Small intestine (tissue), 7 donors: Measurements from ENCODE around the gene POLDIP3. TPM values are rescaled to one million over a fixed set of nuclear protein-coding genes. Genes with fewer than 3 reads are reported as not detected.

Experiments used
- DNase-seq, 2 donors: peaks; one replicate each; pipeline versions ENCODE4 v3.0.0 to v3.0.0-alpha.2; 2013
- FAIRE-seq: peaks from 2 replicates; lab custom pipeline; 2012; peaks lifted over from hg19 to GRCh38; lab: Jason Lieb, UNC
- H3K27ac ChIP-seq, 3 donors: one replicate each; pipeline ENCODE4 v1.5.1; 2013; ENCODE audit warnings: low read length in 2 of 3, mild to moderate bottlenecking in 2 of 3, control low read depth in 1 of 3, inconsistent platforms in 1 of 3, low read depth in 1 of 3, moderate library complexity in 1 of 3
- H3K27me3 ChIP-seq, 3 donors: one replicate each; pipeline ENCODE4 v1.6.1; 2013; ENCODE audit warnings: low read length in 3 of 3, inconsistent platforms in 1 of 3; ENCODE audit not compliant: control insufficient read depth in 3 of 3, insufficient read depth in 3 of 3
- H3K36me3 ChIP-seq, 3 donors: one replicate each; pipeline ENCODE4 v1.6.1; 2013; ENCODE audit warnings: low read length in 3 of 3, inconsistent platforms in 1 of 3, low read depth in 1 of 3, mild to moderate bottlenecking in 1 of 3, moderate library complexity in 1 of 3; ENCODE audit not compliant: control insufficient read depth in 3 of 3, insufficient read depth in 2 of 3
- H3K4me1 ChIP-seq, 3 donors: one replicate each; pipeline ENCODE4 v1.6.1; 2013; ENCODE audit warnings: low read length in 2 of 3, inconsistent platforms in 1 of 3, low read depth in 1 of 3, mild to moderate bottlenecking in 1 of 3, moderate library complexity in 1 of 3; ENCODE audit not compliant: control insufficient read depth in 3 of 3, insufficient read depth in 2 of 3
- H3K4me3 ChIP-seq, 3 donors: one replicate each; pipeline ENCODE4 v1.5.1; 2013; ENCODE audit warnings: low read length in 3 of 3, control low read depth in 1 of 3, inconsistent platforms in 1 of 3, low read depth in 1 of 3, mild to moderate bottlenecking in 1 of 3, moderate library complexity in 1 of 3
- H3K9me3 ChIP-seq, 2 donors: one replicate each; pipeline ENCODE4 v1.6.1; 2013; ENCODE audit warnings: low read depth in 1 of 2, low read length in 1 of 2; ENCODE audit not compliant: control insufficient read depth in 2 of 2, insufficient read depth in 1 of 2
- WGBS, 3 donors: extraction: QIAGEN DNeasy Blood & Tissue Kit; methylation state at CpG; one replicate each; pipeline ENCODE4 v1.1.7; 2013; 5-methylcytosine and 5-hydroxymethylcytosine counted together
- polyA plus RNA-seq, 4 donors: library from polyadenylated mRNA; stranded (reverse) in 3 of 4; unstranded in 1 of 4; fragments of 200-250 nt in 3 of 4; fragments of 120-200 nt in 1 of 4; gene quantifications; one replicate each; pipeline versions ENCODE4 v1.2.1 to v1.2.3, GENCODE V29; 2013
- donor health status: healthy with polysubstance abuse.
- donor health status: control.
- donor health status: control.
- donor health status: Bipolar disorder and iron deficiency.
- donor health status: healthy.

Gene POLDIP3
- polyA plus RNA-seq, 4 donors = 23.5 to 58.6 (median 32.4) TPM

- 87 to 94% (median 94%) methylated on average over 11 of the region's 11 CpGs for WGBS, 3 donors
- Histone ChIP-seq H3K27me3 (no peaks in the 10 kb centered on the region), H3K4me3 (no peak overlapping the region), H3K9me3 (no peaks in the 10 kb centered on the region), H3K4me1 (no peaks in the 10 kb centered on the region), H3K36me3 (peaks cover 14 to 93% (median 46%) of the 10 kb centered on the region in 3 donors), H3K27ac (no peak overlapping the region)
- DNase-seq (no peak), FAIRE-seq (no peak)
These were observed 17.7 kb downstream of the POLDIP3 start for GRCh38 chr22:42596863-42597530.

GRCh38 chr22:42596336-42596735 is 18.3 kb downstream of the POLDIP3 start:
- Histone ChIP-seq H3K4me1 (no peaks in the 10 kb centered on the region), H3K27me3 (no peaks in the 10 kb centered on the region), H3K36me3 (peaks cover 17 to 92% (median 47%) of the 10 kb centered on the region in 3 donors), H3K27ac (no peak overlapping the region), H3K9me3 (no peaks in the 10 kb centered on the region), H3K4me3 (no peak overlapping the region)
- WGBS, 3 donors = 72 to 89% (median 84%) methylated on average over 5 of the region's 5 CpGs
- DNase-seq (no peak), FAIRE-seq (no peak)

- DNase-seq (no peak), FAIRE-seq (no peak)
- Histone ChIP-seq H3K27me3 (no peaks in the 10 kb centered on the region), H3K4me1 (no peaks in the 10 kb centered on the region), H3K9me3 (no peaks in the 10 kb centered on the region), H3K27ac (no peak overlapping the region), H3K36me3 (peaks cover 17 to 89% (median 47%) of the 10 kb centered on the region in 3 donors), H3K4me3 (no peak overlapping the region)
- WGBS, 3 donors = 68 to 82% (median 78%) methylated on average over 3 of the region's 3 CpGs
These were observed 19.2 kb downstream of the POLDIP3 start for GRCh38 chr22:42595434-42595833.

- H3K9me3 ChIP-seq = no peaks in the 10 kb centered on the region
- H3K27me3 ChIP-seq = no peaks in the 10 kb centered on the region
- no peak overlapping the region for H3K4me3 ChIP-seq
- H3K27ac ChIP-seq = no peak overlapping the region
- H3K4me1 ChIP-seq = no peaks in the 10 kb centered on the region
- H3K36me3 ChIP-seq = peaks cover 7 to 79% (median 38%) of the 10 kb centered on the region in 3 donors
- 97 to 98% (median 97%) methylated on average over 12 of the region's 12 CpGs for WGBS, 3 donors
- no peak for FAIRE-seq
- no peak for DNase-seq
These were observed 22.7 kb downstream of the POLDIP3 start for GRCh38 chr22:42591987-42592386.

GRCh38 chr22:42587588-42588175 is 27.0 kb downstream of the POLDIP3 start:
- Histone ChIP-seq H3K9me3 (no peaks in the 10 kb centered on the region), H3K27me3 (no peaks in the 10 kb centered on the region), H3K4me1 (no peaks in the 10 kb centered on the region), H3K4me3 (no peak overlapping the region), H3K36me3 (peaks cover 13 to 80% (median 18%) of the 10 kb centered on the region in 3 donors), H3K27ac (no peak overlapping the region)
- 81 to 88% (median 87%) methylated on average over 5 of the region's 5 CpGs for WGBS, 3 donors
- no peak for FAIRE-seq
- DNase-seq = no peak

- Histone ChIP-seq H3K4me3 (no peak overlapping the region), H3K27me3 (no peaks in the 10 kb centered on the region), H3K27ac (no peak overlapping the region), H3K4me1 (peaks cover 0 to 3% (median 0%) of the 10 kb centered on the region in 3 donors), H3K9me3 (no peaks in the 10 kb centered on the region), H3K36me3 (peaks cover 10 to 75% (median 11%) of the 10 kb centered on the region in 3 donors)
- WGBS, 3 donors = 93 to 96% (median 94%) methylated on average over 4 of the region's 4 CpGs
- FAIRE-seq (no peak), DNase-seq (no peak)
These were observed 28.3 kb downstream of the POLDIP3 start for GRCh38 chr22:42586381-42586780.

- Histone ChIP-seq H3K9me3 (no peaks in the 10 kb centered on the region), H3K4me3 (no peak overlapping the region), H3K27ac (no peak overlapping the region), H3K27me3 (no peaks in the 10 kb centered on the region), H3K4me1 (peaks cover 0 to 3% (median 0%) of the 10 kb centered on the region in 3 donors), H3K36me3 (peaks cover 10 to 66% (median 10%) of the 10 kb centered on the region in 3 donors)
- DNase-seq (no peak), FAIRE-seq (no peak)
- WGBS, 3 donors = 78 to 88% (median 81%) methylated on average over 8 of the region's 8 CpGs
These were observed 29.6 kb downstream of the POLDIP3 start for GRCh38 chr22:42585096-42585495.

- H3K36me3 ChIP-seq = peaks cover 10 to 65% (median 10%) of the 10 kb centered on the region in 3 donors
- no peaks in the 10 kb centered on the region for H3K27me3 ChIP-seq
- 90 to 98% (median 96%) methylated on average over 4 of the region's 4 CpGs for WGBS, 3 donors
- no peak overlapping the region for H3K4me3 ChIP-seq
- H3K4me1 ChIP-seq = peaks cover 0 to 3% (median 0%) of the 10 kb centered on the region in 3 donors
- FAIRE-seq (no peak), DNase-seq (no peak)
- H3K27ac ChIP-seq = no peak overlapping the region
- no peaks in the 10 kb centered on the region for H3K9me3 ChIP-seq
These were observed 30.2 kb downstream of the POLDIP3 start for GRCh38 chr22:42584364-42584940.
